CD14-positive monocyte (primary cell): ENCODE data around the gene EME1. TPM values are rescaled to one million over a fixed set of nuclear protein-coding genes. Genes with fewer than 3 reads are reported as not detected.
A peak's percentile ranks its signal among the peaks of the same experiment; 100 is the strongest.

Experiments
- DNase-seq, 3 donors: peaks; one replicate each; pipeline ENCODE4 v3.0.0-alpha.2; 2011 to 2022
- H2AFZ ChIP-seq: 2 replicates; pipeline ENCODE4 v1.6.0; 2012; ENCODE audit warnings: mild to moderate bottlenecking, low read depth, low read length, inconsistent platforms; ENCODE audit not compliant: insufficient read depth, poor library complexity, severe bottlenecking
- H3K27ac ChIP-seq, 2 donors: 1 replicate in 1 of 2; 2 replicates in 1 of 2; pipeline ENCODE4 v1.5.1; 2012 to 2013; ENCODE audit warnings: low read length in 2 of 2, control low read depth in 1 of 2, inconsistent platforms in 1 of 2, low read depth in 1 of 2, mild to moderate bottlenecking in 1 of 2
- H3K27me3 ChIP-seq, 2 donors: one replicate each; pipeline versions ENCODE4 v1.6.0 to v1.6.1; 2011 to 2013; ENCODE audit warnings: low read length in 2 of 2; ENCODE audit not compliant: control insufficient read depth in 2 of 2, insufficient read depth in 2 of 2
- H3K36me3 ChIP-seq, 2 donors: replicated peaks in 1 of 2; 1 replicate in 1 of 2; 2 replicates in 1 of 2; pipeline versions ENCODE4 v1.5.1 to v1.6.1; 2012 to 2013; ENCODE audit warnings: low read length in 2 of 2, control low read depth in 1 of 2, inconsistent platforms in 1 of 2, mild to moderate bottlenecking in 1 of 2; ENCODE audit not compliant: insufficient read depth in 2 of 2, control insufficient read depth in 1 of 2
- H3K4me1 ChIP-seq, 2 donors: 1 replicate in 1 of 2; 2 replicates in 1 of 2; pipeline versions ENCODE4 v1.5.1 to v1.6.1; 2012 to 2013; ENCODE audit warnings: low read length in 2 of 2, control low read depth in 1 of 2, inconsistent platforms in 1 of 2, mild to moderate bottlenecking in 1 of 2, moderate library complexity in 1 of 2; ENCODE audit not compliant: insufficient read depth in 2 of 2, control insufficient read depth in 1 of 2
- H3K4me2 ChIP-seq: replicated peaks from 2 replicates; pipeline ENCODE3; 2012; ENCODE audit warnings: low read length, moderate library complexity, mild to moderate bottlenecking; ENCODE audit not compliant: poor library complexity, severe bottlenecking; ENCODE audit errors: extremely low read depth
- H3K4me3 ChIP-seq, 3 experiments: fragments of 200-600 bp in 1 of 3; sonication (generic) in 1 of 3; replicated peaks in 1 of 3; 1 replicate in 2 of 3; 2 replicates in 1 of 3; pipeline ENCODE4 v1.5.1; 2011 to 2013; ENCODE audit warnings: low read length in 3 of 3, mild to moderate bottlenecking in 3 of 3, control low read depth in 2 of 3, low read depth in 2 of 3, inconsistent platforms in 1 of 3, moderate library complexity in 1 of 3
- H3K79me2 ChIP-seq: 2 replicates; pipeline ENCODE4 v1.6.0; 2012; ENCODE audit warnings: mild to moderate bottlenecking, control low read depth, inconsistent platforms, low read length, moderate library complexity; ENCODE audit not compliant: insufficient read depth
- H3K9ac ChIP-seq: 2 replicates; pipeline ENCODE4 v1.6.0; 2017; ENCODE audit warnings: low read length, mild to moderate bottlenecking; ENCODE audit not compliant: insufficient read depth, poor library complexity, severe bottlenecking
- H3K9me3 ChIP-seq, 2 donors: replicated peaks in 1 of 2; 1 replicate in 1 of 2; 2 replicates in 1 of 2; pipeline versions ENCODE4 v1.5.1 to v1.6.1; 2012 to 2013; ENCODE audit warnings: low read length in 2 of 2, control low read depth in 1 of 2; ENCODE audit not compliant: control insufficient read depth in 1 of 2, insufficient read depth in 1 of 2
- H4K20me1 ChIP-seq: 2 replicates; pipeline ENCODE4 v1.6.0; 2012; ENCODE audit warnings: mild to moderate bottlenecking, low read length, control low read depth, moderate library complexity; ENCODE audit not compliant: insufficient read depth
- H3K27ac Mint-ChIP-seq, 7 donors: one replicate each; pipeline ENCODE4 v1.8.0; 2020; ENCODE audit warnings: mild to moderate bottlenecking in 7 of 7, mixed read lengths in 7 of 7, moderate library complexity in 6 of 7, inconsistent platforms in 2 of 7
- H3K27me3 Mint-ChIP-seq, 3 donors: one replicate each; pipeline ENCODE4 v1.8.0; 2021 to 2022; ENCODE audit warnings: low read depth in 3 of 3, mild to moderate bottlenecking in 3 of 3, mixed read lengths in 3 of 3, moderate library complexity in 3 of 3, inconsistent platforms in 1 of 3
- H3K36me3 Mint-ChIP-seq, 2 donors: one replicate each; pipeline ENCODE4 v1.8.0; 2020; ENCODE audit warnings: mixed read lengths in 2 of 2, inconsistent platforms in 1 of 2, mild to moderate bottlenecking in 1 of 2
- H3K4me1 Mint-ChIP-seq: one replicate; pipeline ENCODE4 v1.8.0; 2020; ENCODE audit warnings: mild to moderate bottlenecking, mixed read lengths
- H3K4me3 Mint-ChIP-seq, 2 donors: one replicate each; pipeline ENCODE4 v1.8.0; 2020; ENCODE audit warnings: mild to moderate bottlenecking in 2 of 2, mixed read lengths in 2 of 2, moderate library complexity in 1 of 2
- H3K9me3 Mint-ChIP-seq, 7 donors: one replicate each; pipeline ENCODE4 v1.8.0; 2020 to 2022; ENCODE audit warnings: mixed read lengths in 7 of 7, mild to moderate bottlenecking in 6 of 7, moderate library complexity in 6 of 7, inconsistent platforms in 2 of 7
- CTCF ChIP-seq: fragments of 200-600 bp; IDR thresholded peaks from one replicate; pipeline ENCODE4 v1.8.0; 2022; ENCODE audit warnings: antibody characterized with exemption, mild to moderate bottlenecking
- WGBS: methylation state at CpG from one replicate; pipeline ENCODE4 v1.1.5; 2013; ENCODE audit warnings: missing lambda C conversion rate; ENCODE audit not compliant: insufficient coverage; 5-methylcytosine and 5-hydroxymethylcytosine counted together
- intact Hi-C, 2 donors: fragments of 100-400 bp; cut with micrococcal nuclease; formaldehyde crosslinking; loops; one replicate each; pipeline versions ENCODE4 v1.15.0 to v1.15.1; 2023
- polyA plus RNA-seq, 3 donors: library from polyadenylated mRNA; depleted of rRNA in 1 of 3; unstranded in 2 of 3; stranded (reverse) in 1 of 3; fragments of 300-500 nt in 2 of 3; fragments of >200 nt in 1 of 3; fragmentation: Illumina TruSeq in 2 of 3; gene quantifications; 1 replicate in 2 of 3; 2 replicates in 1 of 3; pipeline ENCODE4 v1.2.3, GENCODE V29; 2012 to 2021

Gene EME1
- polyA plus RNA-seq, 3 donors = 0.33 to 0.76 (median 0.43) TPM

- H3K9me3 Mint-ChIP-seq = peaks cover 0 to 6% (median 2%) of the 10 kb centered on the region in 7 donors
- Histone ChIP-seq H4K20me1 (peaks cover 62% of the 10 kb centered on the region), H3K4me3 (no peak overlapping the region), H3K27me3 (no peaks in the 10 kb centered on the region), H3K4me2 (no peak overlapping the region), H3K9me3 (no peaks in the 10 kb centered on the region), H3K9ac (no peak overlapping the region), H3K79me2 (peaks cover 55% of the 10 kb centered on the region), H3K36me3 (peaks cover 53 to 55% of the 10 kb centered on the region in 2 donors), H3K27ac (peak overlapping the region in 1 of 2 donors; percentile 13), H3K4me1 (peaks cover 25 to 29% of the 10 kb centered on the region in 2 donors), H2AFZ (no peak overlapping the region)
- peak overlapping the region in 3 of 7 donors; percentile 13 to 46 (median 29) for H3K27ac Mint-ChIP-seq
- DNase-seq = no peak
- H3K4me3 Mint-ChIP-seq = no peak overlapping the region
- H3K4me1 Mint-ChIP-seq = peaks cover 33% of the 10 kb centered on the region
- peaks cover 0 to 6% (median 0%) of the 10 kb centered on the region in 3 donors for H3K27me3 Mint-ChIP-seq
- intact Hi-C loops = no loop called here
- no peak for TF ChIP-seq CTCF
- WGBS = no CpG with 5 or more reads among the region's 3 CpGs
- H3K36me3 Mint-ChIP-seq = peaks cover 55 to 59% of the 10 kb centered on the region in 2 donors
These were observed 21.7 kb downstream of the EME1 start for GRCh38 chr17:50394711-50395110.

GRCh38 chr17:50396261-50397110 is 23.5 kb downstream of the EME1 start:
- H4K20me1 ChIP-seq = peaks cover 49% of the 10 kb centered on the region
- Mint-ChIP-seq H3K9me3 (peaks cover 0 to 8% (median 3%) of the 10 kb centered on the region in 7 donors), H3K4me3 (peak overlapping the region; percentile 86 to 89), H3K4me1 (peaks cover 32% of the 10 kb centered on the region), H3K27me3 (peaks cover 0 to 6% (median 0%) of the 10 kb centered on the region in 3 donors), H3K27ac (peak overlapping the region; percentile 84 to 94 (median 89)), H3K36me3 (peaks cover 38 to 41% of the 10 kb centered on the region in 2 donors)
- H3K4me1 ChIP-seq = peaks cover 25 to 29% of the 10 kb centered on the region in 2 donors
- peak overlapping the region; percentile 96 for H3K4me2 ChIP-seq
- 10% methylated on average over 27 of the region's 30 CpGs for WGBS
- TF ChIP-seq CTCF = no peak
- H3K9me3 ChIP-seq = no peaks in the 10 kb centered on the region
- peak overlapping the region; percentile 93 for H3K9ac ChIP-seq
- H3K27me3 ChIP-seq = no peaks in the 10 kb centered on the region
- intact Hi-C loops = loop anchor here in 1 of 2 donors (2.0 kb wide), 1 partner anchor 24 kb away; the partner anchor contains the start of genes EME1 and MRPL27
- H3K79me2 ChIP-seq = peaks cover 45% of the 10 kb centered on the region
- H3K36me3 ChIP-seq = peaks cover 36 to 37% of the 10 kb centered on the region in 2 donors
- peak; percentile 23 to 64 (median 42) for DNase-seq
- H3K4me3 ChIP-seq = peak overlapping the region; percentile 93 to 99 (median 95)
- H2AFZ ChIP-seq = peak overlapping the region; percentile 81
- H3K27ac ChIP-seq = peak overlapping the region; percentile 80 to 96
